ENCODE data around the gene NOXO1.
"Not testable (repeated sequence)": the region's sequence is repeated elsewhere in the genome, so short reads cannot be mapped to it uniquely, and the experiment has no call there.

DNA sequence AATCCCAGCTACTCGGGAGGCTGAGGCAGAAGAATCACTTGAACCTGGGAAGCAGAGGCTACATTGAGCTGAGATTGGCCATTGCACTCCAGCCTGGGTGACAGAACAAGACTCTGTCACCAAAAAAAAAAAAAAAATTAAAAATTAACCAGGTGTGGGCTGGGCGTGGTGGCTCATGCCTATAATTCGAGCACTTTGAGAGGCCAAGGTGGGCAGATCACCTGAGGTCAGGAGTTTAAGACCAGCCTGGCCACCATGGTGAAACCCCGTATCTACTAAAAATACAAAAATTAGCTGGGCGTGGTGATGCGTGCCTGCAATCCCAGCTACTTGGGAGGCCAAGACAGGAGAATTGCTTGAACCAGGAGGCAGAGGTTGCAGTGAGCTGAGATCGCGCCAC is 41.4 kb downstream of the NOXO1 start:
- TF ChIP-seq CTCF (IDR thresholded peaks at IDR 0.05; ENCODE audit: low read depth, low read length); POLR2A (IDR thresholded peaks at IDR 0.05; ENCODE audit: extremely low read depth, insufficient read length); MYC (IDR thresholded peaks at IDR 0.05; ENCODE audit: low read depth, low read length); MAX (IDR thresholded peaks at IDR 0.05; ENCODE audit: low read depth, low read length): not testable (repeated sequence)
